ENCODE results near the gene RHO.
"Not testable (repeated sequence)": the region's sequence is repeated elsewhere in the genome, so short reads cannot be mapped to it uniquely, and the experiment has no call there.

Gene RHO

DNA sequence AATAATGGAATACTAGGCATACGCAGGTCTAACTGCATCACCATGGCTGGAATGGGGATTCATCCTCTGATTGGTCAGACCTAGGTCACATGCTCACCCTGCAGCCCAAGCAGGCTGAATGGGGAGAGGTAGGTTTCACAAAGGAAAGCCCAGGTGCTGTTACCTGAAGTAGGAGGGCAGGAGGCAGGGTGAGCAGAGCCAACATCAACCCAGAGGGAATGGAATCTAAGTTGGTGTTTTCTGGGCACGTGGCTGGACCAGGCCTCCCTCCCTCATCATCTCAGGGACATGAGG, 7.9 kb downstream of the RHO start:
- DNase-seq (ENCODE audit: insufficient read length, low spot score): no peak
- FAIRE-seq: no peak
- TF ChIP-seq POLR2A (IDR thresholded peaks at IDR 0.05; ENCODE audit: low read depth, low read length): no peak

DNA sequence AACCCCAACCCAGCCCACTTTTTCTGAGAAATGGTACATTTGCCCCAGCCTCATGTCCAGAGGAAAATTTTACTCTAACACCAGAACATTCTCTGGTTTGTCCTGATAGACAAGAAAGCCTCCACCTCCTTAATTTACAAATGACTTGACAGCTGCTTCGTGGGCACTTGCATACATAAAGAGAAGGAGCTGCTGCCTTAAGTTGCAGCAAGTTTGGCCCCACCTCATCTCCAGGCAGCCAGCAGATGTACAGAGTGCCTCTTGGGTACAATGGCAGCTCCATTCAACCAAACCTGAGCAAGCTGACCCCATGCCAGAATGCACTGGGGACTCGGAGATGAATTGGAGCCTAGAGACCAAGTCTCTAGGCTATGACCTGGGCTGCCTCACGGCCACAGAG, 8.4 kb downstream of the RHO start:
- no peak for FAIRE-seq
- no peak for TF ChIP-seq POLR2A (IDR thresholded peaks at IDR 0.05; ENCODE audit: low read depth, low read length)

DNA sequence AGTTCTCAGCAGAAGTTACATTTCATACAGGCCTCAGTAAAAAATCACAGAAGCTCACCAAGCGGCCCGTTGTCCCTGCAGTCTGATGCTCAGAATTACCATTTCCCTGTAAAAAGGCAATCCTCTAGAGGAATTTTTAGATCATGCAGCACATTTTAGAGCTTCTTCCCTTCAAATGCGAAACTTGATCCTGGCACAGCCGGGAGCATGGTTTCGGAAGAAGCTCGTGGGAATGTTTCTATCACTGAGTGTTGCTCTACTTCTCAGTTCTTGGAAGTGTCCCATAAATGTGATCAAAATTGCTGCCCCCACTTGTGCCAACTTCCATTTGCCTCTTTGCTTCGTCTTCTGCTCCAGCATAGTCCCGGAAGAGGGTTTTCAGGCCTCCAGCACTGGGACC, 10.8 kb downstream of the RHO start:
- FAIRE-seq (no peak), DNase-seq (ENCODE audit: insufficient read length, low spot score) (no peak)
- TF ChIP-seq POLR2A (IDR thresholded peaks at IDR 0.05; ENCODE audit: low read depth, low read length): no peak

More for the DNA sequence above, 8.4 kb downstream of the RHO start:
- no peak for DNase-seq (ENCODE audit: insufficient read length, low spot score)

DNA sequence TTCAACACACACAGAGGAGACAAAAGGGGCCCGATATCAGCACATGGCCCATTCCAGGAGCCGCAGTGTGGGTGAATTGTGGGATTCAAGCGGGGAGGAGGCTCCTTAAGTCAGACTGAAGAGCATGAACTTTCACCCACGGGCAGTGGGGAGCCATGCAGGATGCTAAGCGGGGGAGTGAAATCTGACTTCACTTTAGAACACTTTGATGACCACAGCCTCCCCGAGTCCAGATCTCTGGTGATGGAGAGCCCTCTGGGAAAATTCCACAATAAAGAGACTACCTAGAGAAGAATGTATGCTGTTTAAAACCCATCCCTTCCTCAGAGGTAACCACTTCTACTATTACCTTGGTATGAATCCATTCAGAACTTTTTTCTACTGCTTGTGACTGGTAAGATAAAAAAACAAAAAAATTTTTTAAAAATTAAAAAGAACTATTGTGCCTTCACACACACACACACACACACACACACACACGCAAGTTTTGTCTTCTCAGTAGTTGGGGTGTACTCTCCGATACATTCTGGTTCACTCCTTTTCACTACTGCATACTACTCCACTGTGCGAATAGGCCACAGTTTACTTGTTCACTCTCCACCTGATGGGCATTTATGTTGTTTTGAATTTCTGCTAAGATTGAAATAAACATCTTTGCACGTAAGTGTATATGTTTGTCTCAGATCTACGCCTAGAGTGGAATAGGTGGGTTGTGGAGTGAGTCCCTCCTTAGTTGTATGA, 12.5 kb downstream of the RHO start:
- no peak for TF ChIP-seq POLR2A (IDR thresholded peaks at IDR 0.05; ENCODE audit: low read depth, low read length)
- FAIRE-seq: no peak
- no peak for DNase-seq (ENCODE audit: insufficient read length, low spot score)

DNA sequence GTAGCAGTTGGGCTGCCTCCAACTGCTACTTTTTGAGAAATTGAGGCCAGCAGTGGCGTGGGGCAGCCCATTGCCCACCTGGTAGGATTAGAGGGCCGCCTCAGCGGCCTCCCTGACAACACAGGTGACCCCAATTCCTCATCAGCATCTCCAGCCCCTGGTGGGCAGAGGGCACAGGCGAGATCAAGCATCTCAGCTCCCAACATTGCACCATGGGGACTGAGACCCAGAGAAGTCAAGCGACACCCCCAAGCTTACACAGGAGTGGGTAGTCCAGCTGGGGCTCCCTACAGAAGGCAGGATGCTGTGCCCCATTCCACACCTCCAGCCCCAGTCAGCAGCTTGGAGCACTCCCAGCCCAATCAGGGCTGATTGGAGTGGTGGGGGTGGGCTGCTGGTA, 14.3 kb downstream of the RHO start:
- no peak for DNase-seq (ENCODE audit: insufficient read length, low spot score)
- no peak for TF ChIP-seq POLR2A (IDR thresholded peaks at IDR 0.05; ENCODE audit: low read depth, low read length)
- no peak for FAIRE-seq

DNA sequence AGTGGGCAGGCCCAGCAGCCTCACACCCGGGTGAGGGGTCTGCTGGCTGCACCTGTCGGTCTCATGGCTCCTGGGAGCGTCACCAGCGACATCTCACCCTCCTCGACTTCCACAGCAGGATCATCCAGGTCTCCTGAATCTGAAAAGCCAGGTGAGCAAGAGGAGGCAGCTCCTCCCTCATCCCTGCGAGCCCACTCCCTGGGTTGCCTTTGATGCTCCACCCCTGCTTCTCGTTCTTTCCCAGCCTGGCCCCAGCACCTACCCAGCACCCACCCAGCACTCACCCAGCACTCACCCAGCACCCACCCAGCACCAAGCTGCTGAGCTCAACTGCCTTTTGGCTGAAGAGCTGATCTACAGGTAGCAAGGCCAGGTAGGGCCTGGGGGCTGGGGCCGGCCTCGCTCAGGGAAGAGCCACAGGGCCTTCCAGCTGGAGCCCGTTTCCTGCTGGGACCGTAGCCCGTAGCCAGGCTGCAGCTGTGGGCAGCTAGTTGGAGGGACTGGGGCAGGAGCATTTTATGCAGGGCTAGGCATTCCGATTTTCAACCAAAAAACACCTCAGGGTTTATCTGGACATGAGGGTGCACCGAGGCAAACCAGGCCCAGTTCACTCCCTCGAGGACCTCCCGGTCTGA, 14.8 kb downstream of the RHO start, which contains the start of gene H1-8:
TSS of gene H1-8 (plus strand) at position 20 of the 635 bp plus-strand sequence. CDS start at position 64, 44 bp downstream.
- FAIRE-seq (no peak), DNase-seq (ENCODE audit: insufficient read length, low spot score) (no peak)
- TF ChIP-seq POLR2A (IDR thresholded peaks at IDR 0.05; ENCODE audit: low read depth, low read length): no peak

DNA sequence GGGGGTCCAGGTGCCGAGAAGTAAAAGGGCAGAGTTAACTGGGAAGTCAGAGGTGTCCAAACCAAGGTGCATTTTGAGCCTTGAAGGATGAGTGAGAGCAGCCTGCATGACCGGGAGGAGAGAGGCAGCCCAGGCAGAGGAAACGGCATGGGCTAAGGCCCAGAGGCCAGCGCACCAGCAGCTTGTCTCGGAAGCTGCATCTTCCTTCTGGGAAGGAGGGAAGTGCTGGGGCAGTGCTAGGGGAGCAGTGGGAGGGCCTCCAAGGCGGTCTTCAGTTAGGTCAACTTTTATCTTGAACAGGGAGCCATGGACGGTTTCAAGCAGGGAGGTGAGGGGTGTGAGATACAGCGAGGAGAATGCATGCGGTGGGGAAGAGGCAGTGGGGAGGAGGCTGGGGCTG, 15.6 kb downstream of the RHO start:
- TF ChIP-seq POLR2A (IDR thresholded peaks at IDR 0.05; ENCODE audit: low read depth, low read length): no peak
- DNase-seq (ENCODE audit: insufficient read length, low spot score) (no peak), FAIRE-seq (no peak)

DNA sequence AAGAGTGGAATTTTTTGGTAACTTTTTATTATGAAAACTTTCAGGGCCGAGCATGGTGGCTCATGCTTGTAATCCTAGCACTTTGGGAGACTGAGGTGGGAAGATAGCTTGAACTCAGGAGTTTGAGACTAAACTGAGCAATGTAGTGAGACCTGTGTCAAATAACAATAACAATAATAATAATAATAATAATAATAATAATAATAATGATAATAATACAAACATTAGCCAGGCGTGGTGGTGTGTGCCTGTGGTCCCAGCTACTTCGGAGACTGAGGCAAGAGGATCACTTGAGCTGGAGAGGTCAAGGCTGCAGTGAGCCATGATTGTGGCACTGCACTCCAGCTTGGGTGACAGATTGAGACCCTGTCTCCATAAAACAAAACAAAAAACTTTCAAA, 17.5 kb downstream of the RHO start:
- DNase-seq (ENCODE audit: insufficient read length, low spot score); FAIRE-seq: not testable (repeated sequence)

DNA sequence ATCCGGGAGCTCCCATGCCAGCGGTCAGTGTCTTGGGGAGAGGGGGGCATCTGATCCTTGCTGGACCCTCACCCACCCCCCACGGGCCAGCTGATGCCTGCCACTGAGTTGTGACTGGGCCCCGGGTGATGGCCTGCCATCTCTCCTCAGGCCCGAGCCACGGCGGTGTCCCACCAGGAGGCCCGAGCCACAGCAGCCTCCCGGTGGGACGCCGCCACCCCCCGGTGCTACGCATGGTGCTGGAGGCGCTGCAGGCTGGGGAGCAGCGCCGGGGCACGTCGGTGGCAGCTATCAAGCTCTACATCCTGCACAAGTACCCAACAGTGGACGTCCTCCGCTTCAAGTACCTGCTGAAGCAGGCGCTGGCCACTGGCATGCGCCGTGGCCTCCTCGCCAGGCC, 18.8 kb downstream of the RHO start:
- no peak for TF ChIP-seq POLR2A (IDR thresholded peaks at IDR 0.05; ENCODE audit: low read depth, low read length)

DNA sequence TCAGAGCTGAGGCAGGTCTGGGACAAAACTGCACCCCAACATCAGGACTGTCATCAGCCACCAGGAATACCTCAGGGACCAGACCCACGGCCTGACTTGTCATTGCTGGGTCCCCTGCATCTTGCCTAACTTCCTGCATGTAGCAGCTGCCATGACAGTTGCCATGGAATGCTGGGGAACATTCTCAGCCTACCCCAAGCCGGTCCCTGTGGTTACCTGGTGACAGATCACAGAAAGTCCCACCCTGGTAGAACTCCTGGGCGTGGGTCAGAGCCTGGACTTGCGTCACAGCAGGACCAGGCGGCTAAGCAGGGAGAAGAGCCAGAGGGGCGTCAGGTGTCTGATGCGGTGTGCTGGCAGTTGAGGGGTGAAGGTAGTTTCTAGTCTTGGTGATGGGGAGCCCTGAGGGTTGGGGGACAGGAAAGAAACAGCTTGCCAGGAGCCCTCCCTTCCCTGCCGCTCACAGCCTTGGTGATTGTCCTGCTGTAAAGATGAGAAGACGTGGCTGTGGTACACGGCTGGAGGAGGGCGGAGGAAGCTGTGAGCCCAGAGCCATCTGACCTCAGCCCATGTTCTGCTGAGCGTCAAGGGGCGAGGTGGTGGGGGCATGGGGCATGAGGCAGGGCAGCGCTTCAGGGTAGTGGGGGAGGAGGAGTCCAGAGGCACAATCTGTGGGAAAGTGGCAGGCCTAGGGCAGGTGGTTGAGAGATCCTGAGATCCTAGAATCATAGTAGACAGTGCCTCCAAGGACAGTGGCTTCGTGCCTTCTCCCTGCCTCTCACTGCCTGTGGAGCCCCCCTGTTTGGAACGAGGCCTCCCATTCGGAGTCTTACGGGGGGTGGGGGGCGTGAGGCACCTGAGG, 19.9 kb downstream of the RHO start:
- DNase-seq (ENCODE audit: insufficient read length, low spot score) (no peak), FAIRE-seq (no peak)
- TF ChIP-seq POLR2A (IDR thresholded peaks at IDR 0.05; ENCODE audit: low read depth, low read length): no peak

More for the DNA sequence above, 18.8 kb downstream of the RHO start:
- no peak for DNase-seq (ENCODE audit: insufficient read length, low spot score)
- no peak for FAIRE-seq

DNA sequence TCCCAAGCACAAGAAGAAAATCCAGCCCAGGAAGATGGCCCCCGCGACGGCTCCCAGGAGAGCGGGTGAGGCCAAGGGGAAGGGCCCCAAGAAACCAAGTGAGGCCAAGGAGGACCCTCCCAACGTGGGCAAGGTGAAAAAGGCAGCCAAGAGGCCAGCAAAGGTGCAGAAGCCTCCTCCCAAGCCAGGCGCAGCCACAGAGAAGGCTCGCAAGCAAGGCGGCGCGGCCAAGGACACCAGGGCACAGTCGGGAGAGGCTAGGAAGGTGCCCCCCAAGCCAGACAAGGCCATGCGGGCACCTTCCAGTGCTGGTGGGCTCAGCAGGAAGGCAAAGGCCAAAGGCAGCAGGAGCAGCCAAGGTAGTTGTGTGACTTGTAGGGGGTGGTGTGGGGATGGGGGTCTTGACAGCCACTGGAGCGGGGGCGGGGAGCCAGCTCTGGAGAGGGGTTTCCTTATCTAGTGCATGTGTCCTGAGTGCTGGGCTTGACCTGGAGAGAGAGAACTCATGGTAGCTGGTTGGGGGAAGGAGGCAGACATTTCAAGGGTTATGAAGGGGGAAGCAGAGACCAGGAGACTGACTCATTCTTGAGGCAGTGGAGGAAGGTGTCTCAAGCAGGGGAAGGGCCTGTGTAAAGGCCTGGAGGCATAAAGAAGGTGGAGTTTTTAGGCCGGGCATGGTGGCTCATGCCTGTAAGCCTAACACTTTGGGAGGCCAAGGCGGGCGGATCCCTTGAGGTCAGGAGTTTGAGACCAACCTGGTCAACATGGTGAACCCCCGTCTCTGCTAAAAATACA, 20.8 kb downstream of the RHO start:
- TF ChIP-seq POLR2A (IDR thresholded peaks at IDR 0.05; ENCODE audit: low read depth, low read length): no peak
- FAIRE-seq (no peak), DNase-seq (ENCODE audit: insufficient read length, low spot score) (peak; percentile 93)

DNA sequence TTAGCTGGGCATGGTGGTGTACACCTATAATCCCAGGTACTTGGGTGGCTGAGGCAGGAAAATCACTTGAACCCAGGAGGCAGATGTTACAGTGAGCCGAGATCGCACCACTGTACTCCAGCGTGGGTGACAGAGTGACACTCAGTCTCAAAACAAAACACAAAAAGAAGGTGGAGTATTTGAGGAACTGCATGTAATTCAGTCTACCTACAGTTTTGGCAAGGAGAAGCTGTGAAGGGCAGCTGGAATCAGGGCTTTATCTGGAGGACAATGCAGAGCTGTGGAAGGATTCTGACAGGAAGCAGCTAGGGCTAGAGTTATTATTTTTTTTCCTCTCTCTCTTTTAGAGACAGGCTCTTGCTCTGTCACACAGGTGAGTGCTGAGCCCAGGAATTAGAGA, 21.4 kb downstream of the RHO start:
- FAIRE-seq: no peak
- TF ChIP-seq POLR2A (IDR thresholded peaks at IDR 0.05; ENCODE audit: low read depth, low read length): no peak
- no peak for DNase-seq (ENCODE audit: insufficient read length, low spot score)

DNA sequence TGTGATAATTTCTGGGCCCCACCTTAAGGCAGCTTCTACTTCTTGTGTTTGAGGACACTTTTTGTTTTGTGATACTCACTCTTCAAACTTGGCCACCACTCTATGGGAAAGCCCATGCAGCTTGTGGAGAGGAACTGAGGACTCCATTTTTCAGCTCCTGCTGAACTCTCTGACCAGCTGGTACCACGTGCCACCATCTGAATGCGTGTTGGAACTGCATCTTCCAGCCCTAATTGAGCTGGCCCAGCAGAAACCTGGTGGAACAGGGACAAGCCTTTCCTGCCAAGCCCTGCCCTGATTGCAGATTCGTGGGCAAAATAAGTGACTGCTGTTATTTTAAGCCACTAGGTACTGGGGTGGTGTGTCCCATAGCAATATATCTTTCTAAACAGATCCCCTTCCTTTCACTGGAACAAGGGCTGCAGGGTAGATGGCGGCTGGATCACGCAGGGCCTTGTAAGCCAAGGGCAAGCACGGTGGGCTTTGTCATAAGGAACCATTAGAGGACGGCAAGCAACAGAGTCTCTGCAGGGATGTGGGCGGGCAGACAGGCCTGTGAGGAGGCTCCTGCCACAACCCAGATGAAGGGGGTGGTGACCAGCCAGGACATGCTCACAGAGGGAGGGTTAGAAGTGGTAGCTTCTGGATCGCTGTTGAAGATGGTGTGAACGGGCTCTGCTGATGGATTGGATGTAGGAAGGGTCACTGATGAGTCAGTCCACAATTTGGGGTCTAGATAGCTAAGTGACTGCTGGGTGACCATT, 24.0 kb downstream of the RHO start:
- DNase-seq (ENCODE audit: insufficient read length, low spot score) (no peak), FAIRE-seq (no peak)
- TF ChIP-seq POLR2A (IDR thresholded peaks at IDR 0.05; ENCODE audit: low read depth, low read length): no peak
